RWPE1 (cell line): ENCODE measurements around the gene HDGFL3.
"Not testable (repeated sequence)": the region's sequence is repeated elsewhere in the genome, so short reads cannot be mapped to it uniquely, and the experiment has no call there.

Source experiments
- CTCF ChIA-PET: fragments of 350-600 bp; sonication (Branson Sonifier 250); formaldehyde crosslinking; extraction: SDS; loops from one replicate; lab custom pipeline; 2021; lab: Yijun Ruan, JAX
- POLR2A ChIA-PET: fragments of 400-600 bp; formaldehyde crosslinking; extraction: SDS; loops from one replicate; lab custom pipeline; 2020; ENCODE audit warnings: antibody characterized with exemption; ENCODE audit not compliant: low non-redundant PET; lab: Yijun Ruan, JAX
- DNase-seq: peaks from one replicate; pipeline ENCODE4 v3.0.0; 2012; ENCODE audit warnings: low spot score
- H3K27ac ChIP-seq: fragments of 450-650 bp; 2 replicates; pipeline ENCODE4 v1.5.1; 2017
- TF ChIP-seq, protein P1 (sequence below): fragments of 450-650 bp; conservative IDR thresholded peaks from 2 replicates; pipeline ENCODE4 v1.5.1; 2017; ENCODE audit warnings: low read depth, mild to moderate bottlenecking

HDGFL3 gene

DNA sequence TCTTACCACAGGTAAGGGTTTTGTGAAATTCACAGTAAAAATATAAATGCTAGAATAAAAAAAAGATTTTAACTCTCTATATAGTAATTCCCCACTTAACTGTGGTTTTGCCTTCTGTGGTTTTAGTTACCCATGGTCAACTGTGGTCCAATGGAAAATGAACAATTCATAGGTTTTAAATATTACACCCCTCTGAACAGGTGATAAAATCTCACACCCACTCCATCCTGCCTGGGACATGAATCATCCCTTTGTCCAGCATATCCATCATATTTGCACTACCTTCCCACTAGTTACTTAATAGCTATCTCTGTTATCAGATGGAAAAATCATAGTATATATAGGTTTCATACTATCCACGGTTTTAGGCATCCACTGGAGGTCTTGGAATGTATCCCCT, 49.2 kb downstream of the HDGFL3 start:
- POLR2A ChIA-PET, result no interaction called here
- TF ChIP-seq, protein P1, sequence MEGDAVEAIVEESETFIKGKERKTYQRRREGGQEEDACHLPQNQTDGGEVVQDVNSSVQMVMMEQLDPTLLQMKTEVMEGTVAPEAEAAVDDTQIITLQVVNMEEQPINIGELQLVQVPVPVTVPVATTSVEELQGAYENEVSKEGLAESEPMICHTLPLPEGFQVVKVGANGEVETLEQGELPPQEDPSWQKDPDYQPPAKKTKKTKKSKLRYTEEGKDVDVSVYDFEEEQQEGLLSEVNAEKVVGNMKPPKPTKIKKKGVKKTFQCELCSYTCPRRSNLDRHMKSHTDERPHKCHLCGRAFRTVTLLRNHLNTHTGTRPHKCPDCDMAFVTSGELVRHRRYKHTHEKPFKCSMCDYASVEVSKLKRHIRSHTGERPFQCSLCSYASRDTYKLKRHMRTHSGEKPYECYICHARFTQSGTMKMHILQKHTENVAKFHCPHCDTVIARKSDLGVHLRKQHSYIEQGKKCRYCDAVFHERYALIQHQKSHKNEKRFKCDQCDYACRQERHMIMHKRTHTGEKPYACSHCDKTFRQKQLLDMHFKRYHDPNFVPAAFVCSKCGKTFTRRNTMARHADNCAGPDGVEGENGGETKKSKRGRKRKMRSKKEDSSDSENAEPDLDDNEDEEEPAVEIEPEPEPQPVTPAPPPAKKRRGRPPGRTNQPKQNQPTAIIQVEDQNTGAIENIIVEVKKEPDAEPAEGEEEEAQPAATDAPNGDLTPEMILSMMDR, result no peak
- no peak overlapping the region for H3K27ac ChIP-seq
- CTCF ChIA-PET, result interaction anchor here (0.5 to 0.6 kb wide), 2 partner anchors 35 to 572 kb away, joined by 3 read pairs; no protein-coding TSS in a partner anchor
- DNase-seq, result peak; percentile 33

DNA sequence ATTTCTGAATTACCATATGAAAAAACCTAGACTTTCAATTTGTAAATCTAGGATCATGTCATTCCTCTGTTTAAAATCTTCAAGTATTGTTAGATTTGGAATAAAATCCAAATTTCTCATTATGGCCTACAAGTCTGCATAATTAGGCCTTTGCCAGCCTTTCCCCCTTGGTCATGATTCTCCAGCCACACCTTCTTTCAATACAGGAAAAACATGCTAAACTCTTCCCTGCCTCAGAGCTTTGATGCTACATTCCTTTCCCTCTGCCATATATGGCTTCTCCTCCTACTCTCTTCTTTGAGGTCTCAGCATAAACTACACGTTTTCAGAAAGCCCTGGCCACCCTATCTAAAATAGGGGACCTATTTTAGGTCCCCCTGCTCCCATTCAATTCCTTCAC, 51.7 kb downstream of the HDGFL3 start:
- CTCF ChIA-PET, result no interaction called here
- TF ChIP-seq, protein P1, result no peak
- DNase-seq, result no peak
- H3K27ac ChIP-seq, result no peak overlapping the region
- POLR2A ChIA-PET, result no interaction called here

- ChIA-PET POLR2A (no interaction called here), CTCF (interaction anchor here (0.6 kb wide), 1 partner anchor 108 kb away, joined by 5 read pairs; no protein-coding TSS in a partner anchor)
- H3K27ac ChIP-seq, result no peak overlapping the region
- TF ChIP-seq, protein P1, result no peak
- DNase-seq, result no peak
Observed at GRCh38 chr15:83153288-83153687, 54.3 kb downstream of the HDGFL3 start.

- DNase-seq, result no peak
Observed at GRCh38 chr15:83144771-83145170, 62.9 kb downstream of the HDGFL3 start.

GRCh38 chr15:83142151-83142550, 65.5 kb downstream of the HDGFL3 start:
- POLR2A ChIA-PET, CTCF ChIA-PET, H3K27ac ChIP-seq, DNase-seq: not testable (repeated sequence)

More at GRCh38 chr15:83144771-83145170, 62.9 kb downstream of the HDGFL3 start:
- H3K27ac ChIP-seq, result no peak overlapping the region
- ChIA-PET POLR2A (no interaction called here), CTCF (no interaction called here)
- TF ChIP-seq, protein P1, result no peak

DNA sequence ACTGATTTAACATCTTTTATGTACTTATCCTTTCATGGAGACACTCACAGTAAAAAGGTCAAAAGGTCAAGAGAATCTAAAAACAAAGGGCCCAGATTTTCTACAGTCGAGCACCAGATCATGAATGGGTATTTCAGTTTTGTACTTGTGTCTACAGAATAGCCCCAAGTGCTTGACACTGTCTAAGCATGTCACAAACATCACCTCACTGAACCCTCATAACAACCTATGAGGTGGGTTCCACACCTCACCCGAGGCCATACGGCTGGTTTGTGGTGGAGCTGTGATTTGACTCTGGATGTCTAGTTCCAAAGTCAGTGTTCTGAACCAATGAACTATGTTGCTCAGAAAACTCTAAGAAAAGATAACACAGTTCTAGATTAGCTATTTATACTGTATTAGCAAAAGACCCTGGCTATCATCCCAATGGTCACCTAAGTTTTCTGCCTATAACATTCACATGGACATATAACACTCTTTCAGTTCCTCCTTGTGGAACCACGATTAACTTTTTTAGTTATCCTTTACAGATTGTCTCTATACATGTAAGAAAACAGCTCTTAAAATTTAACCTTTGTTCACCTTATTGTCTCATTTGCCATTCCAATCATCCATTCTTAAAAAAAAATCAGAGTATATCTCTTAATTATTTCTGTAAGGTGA, 74.6 kb downstream of the HDGFL3 start:
- ChIA-PET POLR2A (no interaction called here), CTCF (interaction anchor here (0.7 kb wide), 1 partner anchor 10 kb away, joined by 3 read pairs; no protein-coding TSS in a partner anchor)
- TF ChIP-seq, protein P1, result no peak
- H3K27ac ChIP-seq, result no peak overlapping the region
- DNase-seq, result no peak

DNA sequence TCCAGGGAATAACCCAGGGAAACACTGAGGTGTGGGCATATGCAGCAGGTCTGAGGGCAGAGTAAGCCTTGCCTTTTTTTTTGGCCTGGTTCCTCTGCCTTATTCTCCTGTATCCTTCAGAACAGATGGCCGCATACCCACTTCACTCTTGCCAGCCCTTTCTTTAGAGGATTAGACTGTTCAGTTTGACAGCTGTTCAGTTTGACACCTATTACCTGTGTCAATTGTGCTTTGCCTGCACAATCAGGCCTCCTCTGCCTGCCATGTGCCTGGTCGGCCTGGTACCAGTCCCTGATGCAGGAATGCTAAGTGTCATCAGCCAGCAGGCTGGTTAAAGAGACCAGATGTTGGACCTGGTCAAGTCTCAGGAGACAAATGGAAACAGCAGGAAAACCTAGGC, 77.8 kb downstream of the HDGFL3 start:
- DNase-seq, result no peak
- TF ChIP-seq, protein P1, result no peak
- ChIA-PET CTCF (interaction anchor here (0.6 kb wide), 1 partner anchor 11 kb away, joined by 3 read pairs; no protein-coding TSS in a partner anchor), POLR2A (no interaction called here)
- H3K27ac ChIP-seq, result no peak overlapping the region
